RWPE1 (cell line): ENCODE measurements around the gene DHRS13.

Source experiments
- CTCF ChIA-PET: fragments of 350-600 bp; sonication (Branson Sonifier 250); formaldehyde crosslinking; extraction: SDS; loops from one replicate; lab custom pipeline; 2021; lab: Yijun Ruan, JAX
- POLR2A ChIA-PET: fragments of 400-600 bp; formaldehyde crosslinking; extraction: SDS; loops from one replicate; lab custom pipeline; 2020; ENCODE audit warnings: antibody characterized with exemption; ENCODE audit not compliant: low non-redundant PET; lab: Yijun Ruan, JAX
- DNase-seq: peaks from one replicate; pipeline ENCODE4 v3.0.0; 2012; ENCODE audit warnings: low spot score
- H3K27ac ChIP-seq: fragments of 450-650 bp; 2 replicates; pipeline ENCODE4 v1.5.1; 2017
- CTCF ChIP-seq: fragments of 450-650 bp; conservative IDR thresholded peaks from 2 replicates; pipeline ENCODE4 v1.5.1; 2017; ENCODE audit warnings: low read depth, mild to moderate bottlenecking

Gene DHRS13

GRCh38 chr17:28867276-28867675 lies 35.6 kb downstream of the DHRS13 start:
- DNase-seq: no peak
- no peak overlapping the region for H3K27ac ChIP-seq
- ChIA-PET POLR2A (no interaction called here), CTCF (interaction anchor here (0.6 kb wide), 1 partner anchor 55 kb away, joined by 5 read pairs; no protein-coding TSS in a partner anchor)
- no peak for TF ChIP-seq CTCF

DNA sequence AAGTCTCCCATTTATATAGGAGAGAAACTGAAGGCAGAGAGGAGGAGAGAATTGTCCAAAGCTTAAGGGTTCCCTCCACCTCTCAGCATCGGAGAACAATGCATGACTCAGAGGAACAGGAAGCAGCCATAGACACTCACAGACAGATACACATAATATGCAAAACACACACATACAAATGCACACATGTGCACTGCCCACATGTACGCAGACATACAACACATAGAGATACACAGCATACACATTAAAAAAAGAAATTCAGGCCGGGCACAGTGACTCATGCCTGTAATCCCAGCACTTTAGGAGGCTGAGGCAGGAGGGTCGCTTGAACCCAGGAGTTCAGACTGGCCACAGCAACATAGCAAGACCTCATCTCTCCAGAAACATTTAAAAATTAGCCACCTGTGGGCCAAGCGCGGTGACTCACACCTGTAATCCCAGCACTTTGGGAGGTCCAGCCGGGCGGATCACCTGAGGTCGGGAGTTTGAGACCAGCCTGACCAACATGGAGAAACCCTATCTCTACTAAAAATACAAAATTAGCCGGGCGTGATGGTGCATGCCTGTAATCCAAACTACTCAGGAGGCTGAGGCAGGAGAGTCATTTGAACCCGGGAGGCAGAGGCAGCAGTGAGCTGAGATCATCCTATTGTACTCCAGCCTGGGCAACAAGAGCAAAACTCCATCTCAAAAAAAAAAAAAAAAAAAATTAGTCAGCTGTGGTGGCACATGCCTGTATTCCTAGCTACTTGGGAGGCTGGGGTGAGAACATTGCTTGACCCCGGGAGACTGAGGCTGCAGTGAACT lies 36.7 kb downstream of the DHRS13 start:
- ChIA-PET CTCF (interaction anchor here (0.6 to 0.7 kb wide), 4 partner anchors 13 to 254 kb away, joined by 3 to 4 read pairs (median 3); no protein-coding TSS in a partner anchor), POLR2A (no interaction called here)
- H3K27ac ChIP-seq: no peak overlapping the region
- TF ChIP-seq CTCF: no peak
- no peak for DNase-seq

DNA sequence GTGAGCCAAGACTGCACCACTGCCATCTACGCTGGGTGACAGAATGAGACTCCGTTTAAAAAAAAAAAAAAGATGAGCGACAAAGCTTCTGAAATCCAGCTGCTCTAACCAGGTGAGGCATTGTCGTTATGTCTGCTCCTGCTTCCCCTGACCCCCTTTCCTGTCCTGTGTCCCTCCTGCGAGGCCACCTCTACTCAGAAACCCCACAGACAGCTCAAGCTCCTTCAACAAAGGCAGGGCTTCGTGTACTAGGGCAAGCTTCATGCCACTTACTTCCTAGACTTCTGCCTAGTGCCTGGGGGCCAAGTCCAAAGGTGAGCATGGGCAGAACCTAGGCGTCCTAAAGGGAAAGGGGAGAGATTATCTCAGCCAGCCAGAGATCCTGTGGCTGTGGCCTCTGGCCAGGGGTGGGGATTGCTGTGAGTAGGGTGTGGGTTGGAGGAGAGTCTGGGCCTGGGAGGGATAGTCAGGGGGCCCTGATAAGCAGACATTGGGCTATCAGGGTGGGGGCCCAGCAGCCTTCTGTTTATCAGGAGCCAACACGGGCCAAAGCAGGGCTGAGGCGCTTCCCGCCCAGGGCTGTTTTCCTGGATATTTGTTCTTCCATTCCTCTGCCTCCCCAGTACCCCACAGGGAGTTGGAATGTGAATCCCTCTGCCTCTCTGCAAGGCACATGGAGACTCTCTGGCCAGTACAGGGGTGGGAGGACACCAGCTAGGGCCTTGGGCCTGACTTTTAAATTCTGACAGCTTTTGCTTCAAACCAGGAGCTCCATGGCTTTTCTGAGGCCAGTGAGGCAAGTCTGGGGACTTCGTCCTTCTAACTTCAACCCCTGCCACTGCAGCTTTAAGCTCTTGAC lies 37.7 kb downstream of the DHRS13 start:
- 0 out of 2 replicates have a peak overlapping the region, but pooled peaks have one; percentile 5 for H3K27ac ChIP-seq
- CTCF ChIA-PET: interaction anchor here (0.6 to 0.7 kb wide), 3 partner anchors 13 to 42 kb away, joined by 3 to 4 read pairs (median 4); no protein-coding TSS in a partner anchor
- POLR2A ChIA-PET: no interaction called here
- DNase-seq: no peak
- no peak for TF ChIP-seq CTCF

GRCh38 chr17:28863953-28864352 lies 38.9 kb downstream of the DHRS13 start:
- ChIA-PET CTCF (interaction anchor here (1.1 kb wide), 1 partner anchor 34 kb away, joined by 3 read pairs; the partner anchor contains the start of gene FLOT2), POLR2A (no interaction called here)
- DNase-seq: no peak
- TF ChIP-seq CTCF: no peak
- H3K27ac ChIP-seq: no peak overlapping the region

- ChIA-PET CTCF (interaction anchor here (1.4 kb wide), 1 partner anchor 16 kb away, joined by 3 read pairs; no protein-coding TSS in a partner anchor), POLR2A (no interaction called here)
- peak overlapping the region; percentile 33 for H3K27ac ChIP-seq
- DNase-seq: no peak
- no peak for TF ChIP-seq CTCF
Observed at GRCh38 chr17:28862561-28862960, 40.3 kb downstream of the DHRS13 start.
